Stimulated activated CD4-positive, alpha-beta T cell treated with anti-CD3 and anti-CD28 coated beads, Interleukin-15, amount 100 ng/mL, for 1 hour (primary cell): ENCODE measurements around the gene MYRFL.
"Not testable (repeated sequence)": the region's sequence is repeated elsewhere in the genome, so short reads cannot be mapped to it uniquely, and the experiment has no call there.

ENCODE experiments used
- DNase-seq, 2 donors: peaks; one replicate each; pipeline ENCODE4 v3.0.0-alpha.2; 2020; ENCODE audit warnings: low read depth in 1 of 2, low spot score in 1 of 2

MYRFL gene

DNA sequence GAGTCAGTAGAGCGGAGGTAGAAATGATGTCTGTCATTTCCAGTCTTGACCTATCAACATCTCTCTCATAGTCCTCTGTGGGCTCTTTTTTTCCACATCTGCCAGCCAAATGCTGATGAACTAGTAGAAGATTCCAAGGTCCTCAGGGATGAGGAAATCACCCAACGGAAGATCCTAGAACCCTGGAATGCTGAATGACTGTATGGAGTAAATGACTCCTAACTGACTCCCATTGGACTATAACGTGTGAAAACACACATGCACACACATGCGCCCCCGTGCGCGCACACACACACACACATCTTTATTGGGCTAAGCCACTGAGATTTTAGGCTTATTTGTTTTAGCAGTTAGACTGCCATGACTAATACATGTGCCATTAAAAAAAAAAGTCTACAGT, 159.2 kb downstream of the MYRFL start:
- no peak for DNase-seq

DNA sequence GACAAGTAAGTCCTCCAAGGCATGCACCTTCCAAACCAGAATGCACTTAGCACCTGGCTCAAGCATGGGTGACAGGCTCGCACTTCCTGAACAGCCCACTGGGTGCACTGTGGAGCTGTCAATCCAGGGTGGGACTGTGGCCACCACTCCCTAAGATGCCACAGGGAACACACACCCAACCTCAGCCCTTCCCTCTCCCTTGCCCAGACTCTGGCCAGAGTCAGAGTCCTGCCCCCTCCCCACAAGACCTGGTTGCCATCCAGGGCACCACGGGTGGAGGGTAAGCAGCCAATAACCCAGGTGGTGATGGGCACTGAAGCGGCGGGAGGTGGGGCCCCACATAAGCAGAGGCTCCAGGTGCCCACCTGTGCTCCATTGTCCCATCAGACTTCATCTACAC, 160.6 kb downstream of the MYRFL start:
- no peak for DNase-seq

GRCh38 chr12:69986114-69986513, 161.1 kb downstream of the MYRFL start:
- DNase-seq = no peak

DNA sequence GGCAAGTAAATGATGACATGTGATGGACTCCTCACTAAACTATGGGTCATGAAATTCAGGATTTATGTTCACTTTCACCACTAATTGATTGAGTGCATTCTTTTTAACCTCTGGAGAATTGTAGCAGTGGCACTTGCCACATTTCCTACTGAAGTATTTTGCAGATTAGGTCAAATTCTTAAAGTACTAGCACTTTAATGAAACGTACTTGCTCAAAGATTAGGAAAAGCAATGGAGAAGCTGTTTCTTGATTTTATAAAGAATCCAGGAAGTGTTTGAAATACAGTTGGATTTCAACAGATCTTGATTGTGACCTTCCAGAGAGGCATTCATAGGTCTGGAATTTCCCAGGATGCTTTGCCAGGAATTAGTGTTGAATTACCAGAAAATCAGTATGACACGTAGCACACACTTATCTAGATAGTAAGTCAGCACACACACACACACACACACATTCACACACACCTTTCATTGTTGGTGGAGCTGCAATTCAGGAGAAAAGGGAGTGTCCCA, 162.6 kb downstream of the MYRFL start:
- no peak for DNase-seq

GRCh38 chr12:69988481-69989321, 163.7 kb downstream of the MYRFL start:
- no peak for DNase-seq

- no peak for DNase-seq
These were observed 166.8 kb downstream of the MYRFL start for GRCh38 chr12:69991690-69992288.

GRCh38 chr12:69993433-69993832, 168.4 kb downstream of the MYRFL start:
- no peak for DNase-seq

DNA sequence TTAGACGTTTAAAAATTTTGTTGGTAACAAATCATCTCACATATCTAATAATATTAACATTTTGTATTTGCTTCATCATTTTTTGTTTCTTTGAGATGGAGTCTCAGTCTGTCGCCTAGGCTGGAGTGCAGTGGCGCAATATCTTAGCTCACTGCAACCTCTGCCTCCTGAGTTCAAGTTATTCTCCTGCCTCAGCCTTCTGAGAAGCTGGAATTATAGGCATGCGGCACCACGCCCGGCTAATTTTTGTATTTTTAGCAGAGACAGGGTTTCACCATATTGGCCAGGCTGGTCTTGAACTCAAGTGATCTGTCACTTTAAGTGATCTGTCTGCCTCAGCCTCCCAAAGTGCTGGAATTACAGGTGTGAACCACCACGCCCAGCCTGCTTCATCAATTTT, 169.1 kb downstream of the MYRFL start:
- not testable (repeated sequence) for DNase-seq

DNA sequence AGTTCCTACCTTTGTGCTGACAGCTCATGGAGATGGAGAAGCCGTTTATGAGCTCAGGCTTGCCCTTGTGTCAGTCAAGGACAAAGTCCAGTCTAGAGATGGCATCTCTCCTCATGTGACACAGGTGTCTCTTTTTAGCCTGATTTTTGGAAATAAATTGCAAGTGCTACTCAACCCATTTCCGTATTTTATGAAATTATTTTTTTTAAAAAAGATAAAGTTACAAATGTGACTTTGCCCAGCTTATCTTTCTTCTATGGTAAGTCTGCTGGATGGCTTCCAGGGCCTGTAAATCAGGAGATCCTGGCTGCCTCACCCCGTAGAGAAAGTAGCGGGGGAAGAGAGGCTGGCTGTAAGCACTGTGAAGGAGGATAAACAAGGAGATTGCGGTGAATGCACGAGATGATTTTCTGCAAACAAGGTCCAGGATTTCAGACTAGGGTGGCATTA, 169.7 kb downstream of the MYRFL start:
- no peak for DNase-seq

GRCh38 chr12:69996241-69996640, 171.2 kb downstream of the MYRFL start:
- no peak for DNase-seq

DNA sequence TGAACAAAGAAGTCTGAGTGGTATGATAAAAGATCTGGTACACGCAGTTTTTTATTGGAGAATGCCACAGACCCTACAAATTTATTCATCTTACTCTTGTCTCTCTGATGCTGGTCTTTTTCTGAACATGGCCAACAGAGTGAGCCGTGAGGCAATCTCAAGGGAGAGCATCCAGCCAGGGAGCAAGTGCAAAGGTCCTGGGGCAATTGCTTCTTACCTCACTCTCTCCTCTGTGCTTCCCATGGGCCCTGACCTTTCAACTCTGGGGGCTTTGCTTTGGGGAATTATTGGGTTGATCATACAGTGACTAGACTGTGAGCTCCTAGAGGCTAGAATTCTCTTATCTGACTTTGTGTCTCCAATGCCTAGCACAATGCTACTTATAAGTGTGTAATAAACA, 171.7 kb downstream of the MYRFL start:
- DNase-seq = no peak

DNA sequence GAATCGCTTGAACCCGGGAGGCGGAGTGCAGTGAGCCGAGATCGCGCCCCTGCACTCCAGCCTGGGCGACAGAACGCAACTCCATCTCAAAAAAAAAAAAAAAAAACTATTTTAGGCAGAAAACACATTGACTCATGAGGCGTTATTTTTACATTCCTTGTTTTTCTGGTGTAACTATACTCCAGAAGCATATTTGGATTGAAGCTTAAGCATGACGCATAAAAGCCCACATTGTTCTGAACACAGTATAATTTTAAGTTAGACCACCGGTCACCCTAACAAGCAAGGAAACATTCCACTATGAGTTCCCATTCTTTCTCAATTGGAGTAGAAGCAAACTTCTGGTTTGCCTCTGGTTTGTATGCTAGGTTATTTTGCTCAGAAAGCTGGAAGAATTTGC, 173.0 kb downstream of the MYRFL start:
- no peak for DNase-seq

DNA sequence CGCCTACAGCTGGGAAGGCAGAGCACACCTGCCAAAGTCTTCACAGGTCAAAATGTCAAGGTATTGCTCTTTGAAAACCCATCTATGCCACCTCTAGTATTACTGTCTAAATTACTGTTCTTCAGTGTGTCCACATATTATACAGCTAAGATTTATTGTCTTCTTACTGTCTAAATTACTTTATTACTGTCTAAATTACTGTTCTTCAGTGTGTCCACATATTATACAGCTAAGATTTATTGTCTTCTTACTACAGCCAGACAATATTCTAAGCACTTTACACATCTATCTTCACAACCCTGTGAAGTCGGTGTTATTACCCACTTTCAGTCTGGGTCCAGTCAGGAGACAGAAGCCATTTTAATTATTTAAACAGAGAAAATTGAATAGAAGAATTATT, 173.9 kb downstream of the MYRFL start:
- no peak for DNase-seq

DNA sequence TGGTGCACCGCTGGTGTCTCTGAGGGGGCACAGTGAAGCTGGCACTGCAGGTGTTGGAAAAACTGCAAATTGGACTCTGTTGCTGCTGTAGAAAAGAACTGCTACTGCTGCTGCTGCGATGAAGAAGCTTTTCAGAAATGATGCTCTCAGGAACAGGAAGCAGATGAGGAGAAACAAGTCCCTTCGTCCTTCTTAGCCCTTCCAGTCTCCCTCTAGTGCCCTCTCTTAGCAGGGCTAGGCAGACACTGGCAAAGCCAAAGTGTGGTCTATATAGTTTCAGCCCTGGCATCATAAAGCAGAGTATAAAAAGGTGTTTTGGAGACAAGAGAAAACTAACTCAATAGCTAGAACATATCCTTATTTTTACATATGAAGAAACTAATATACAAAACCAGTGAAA, 174.5 kb downstream of the MYRFL start:
- DNase-seq = no peak

GRCh38 chr12:70002097-70002911, 177.3 kb downstream of the MYRFL start:
- DNase-seq = no peak

- DNase-seq = no peak
These were observed 177.9 kb downstream of the MYRFL start for GRCh38 chr12:70002912-70003255.

- no peak for DNase-seq
These were observed 181.0 kb downstream of the MYRFL start for GRCh38 chr12:70005864-70006618.

- no peak for DNase-seq
These were observed 181.6 kb downstream of the MYRFL start for GRCh38 chr12:70006619-70006973.

- DNase-seq = no peak
These were observed 182.7 kb downstream of the MYRFL start for GRCh38 chr12:70007687-70008086.
